DOHH2 (cell line): ENCODE data around the gene ST7.

Source experiments
- EZH2phosphoT487 ChIP-seq: fragments of 200-600 bp; sonication (generic); IDR thresholded peaks from 2 replicates; pipeline ENCODE4 v1.6.1; 2017; ENCODE audit warnings: borderline replicate concordance, mild to moderate bottlenecking, antibody characterized with exemption, low read length, moderate library complexity, mixed read lengths
- TF ChIP-seq, protein P1 (sequence below): fragments of 200-600 bp; sonication (generic); IDR thresholded peaks from one replicate; pipeline ENCODE4 v1.5.1; 2014; ENCODE audit warnings: antibody characterized with exemption, mild to moderate bottlenecking, low read depth, low read length; ENCODE audit not compliant: poor library complexity, severe bottlenecking

GRCh38 chr7:117225536-117225935 lies 272.2 kb downstream of the ST7 start:
- TF ChIP-seq, protein P1, sequence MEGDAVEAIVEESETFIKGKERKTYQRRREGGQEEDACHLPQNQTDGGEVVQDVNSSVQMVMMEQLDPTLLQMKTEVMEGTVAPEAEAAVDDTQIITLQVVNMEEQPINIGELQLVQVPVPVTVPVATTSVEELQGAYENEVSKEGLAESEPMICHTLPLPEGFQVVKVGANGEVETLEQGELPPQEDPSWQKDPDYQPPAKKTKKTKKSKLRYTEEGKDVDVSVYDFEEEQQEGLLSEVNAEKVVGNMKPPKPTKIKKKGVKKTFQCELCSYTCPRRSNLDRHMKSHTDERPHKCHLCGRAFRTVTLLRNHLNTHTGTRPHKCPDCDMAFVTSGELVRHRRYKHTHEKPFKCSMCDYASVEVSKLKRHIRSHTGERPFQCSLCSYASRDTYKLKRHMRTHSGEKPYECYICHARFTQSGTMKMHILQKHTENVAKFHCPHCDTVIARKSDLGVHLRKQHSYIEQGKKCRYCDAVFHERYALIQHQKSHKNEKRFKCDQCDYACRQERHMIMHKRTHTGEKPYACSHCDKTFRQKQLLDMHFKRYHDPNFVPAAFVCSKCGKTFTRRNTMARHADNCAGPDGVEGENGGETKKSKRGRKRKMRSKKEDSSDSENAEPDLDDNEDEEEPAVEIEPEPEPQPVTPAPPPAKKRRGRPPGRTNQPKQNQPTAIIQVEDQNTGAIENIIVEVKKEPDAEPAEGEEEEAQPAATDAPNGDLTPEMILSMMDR = no peak
- no peak for TF ChIP-seq EZH2phosphoT487
